Right atrium auricular region (tissue), 2 donors: Measurements from ENCODE around the gene WDR46. TPM values are rescaled to one million over a fixed set of nuclear protein-coding genes. Genes with fewer than 3 reads are reported as not detected.

Experiments used
- DNase-seq: peaks from one replicate; pipeline ENCODE4 v3.0.0-alpha.2; 2019; ENCODE audit warnings: low spot score
- H3K27ac ChIP-seq, 2 donors: fragments of 200-600 bp; sonication (generic); 1 replicate in 1 of 2; 2 replicates in 1 of 2; pipeline ENCODE4 v1.5.1; 2016 to 2019
- H3K27me3 ChIP-seq, 2 donors: fragments of 200-600 bp; sonication (generic); one replicate each; pipeline versions ENCODE4 v1.5.1 to v1.6.0; 2017 to 2019
- H3K36me3 ChIP-seq: fragments of 200-600 bp; sonication (generic); one replicate; pipeline ENCODE4 v1.5.1; 2016
- H3K4me1 ChIP-seq, 2 donors: fragments of 200-600 bp; sonication (generic); one replicate each; pipeline versions ENCODE4 v1.5.1 to v1.6.0; 2017 to 2019
- H3K4me3 ChIP-seq, 2 donors: fragments of 200-600 bp; sonication (generic); 1 replicate in 1 of 2; 2 replicates in 1 of 2; pipeline ENCODE4 v1.5.1; 2017 to 2019; ENCODE audit warnings: mild to moderate bottlenecking in 1 of 2, moderate library complexity in 1 of 2
- H3K9me3 ChIP-seq, 2 donors: fragments of 200-600 bp; sonication (generic); one replicate each; pipeline ENCODE4 v1.5.1; 2019
- total RNA-seq, 2 donors: library from RNA; depleted of rRNA; stranded (reverse); fragments of >200 nt; gene quantifications; one replicate each; pipeline ENCODE4 v1.1.0, GENCODE V29; 2016
- TF ChIP-seq, protein P1 (sequence below), 2 donors: fragments of 200-600 bp; sonication (generic); IDR thresholded peaks; one replicate each; pipeline ENCODE4 v1.5.1; 2019; ENCODE audit warnings: antibody characterized with exemption in 2 of 2

Gene WDR46
- total RNA-seq, 2 donors from 2014 or later = 22.5 to 30.9 TPM

DNA sequence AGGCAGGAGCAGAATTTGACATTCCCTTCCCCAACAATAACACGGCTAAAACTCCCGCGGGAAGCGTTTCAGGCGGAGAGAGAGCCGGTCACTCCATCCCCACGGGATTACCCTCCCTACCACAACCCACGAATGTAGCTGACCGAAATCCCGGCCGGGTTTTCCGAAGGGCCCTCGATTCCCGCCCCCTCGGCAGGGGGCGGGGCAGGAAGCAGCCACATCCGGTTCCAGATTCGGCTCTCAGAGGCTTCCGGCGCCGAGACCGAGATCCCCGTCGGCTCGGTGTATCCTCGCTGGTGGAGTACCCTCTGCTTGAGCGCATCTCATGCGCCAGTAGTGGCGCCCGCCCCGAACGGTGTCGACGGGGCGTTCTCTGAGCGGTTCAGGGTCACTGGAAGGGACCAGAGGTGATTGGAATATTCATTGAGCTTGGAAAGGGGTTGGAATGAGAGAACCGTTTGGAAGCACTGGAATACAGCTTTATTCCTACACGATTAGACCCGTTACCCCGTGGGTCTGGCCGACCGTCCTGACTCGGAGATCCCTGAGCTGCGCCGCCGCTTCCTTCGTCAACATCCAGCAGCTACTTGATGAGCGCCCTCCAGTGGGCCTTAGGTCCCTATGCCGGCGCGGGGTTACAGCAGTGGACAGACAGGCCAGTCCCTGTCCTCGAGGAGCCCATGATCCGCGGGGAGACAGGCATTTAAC, 10.4 kb upstream of the WDR46 start:
- H3K27ac ChIP-seq = peak overlapping the region; percentile 94 to 98
- no peaks in the 10 kb centered on the region for H3K27me3 ChIP-seq
- H3K36me3 ChIP-seq = peaks cover 23% of the 10 kb centered on the region
- TF ChIP-seq, protein P1, sequence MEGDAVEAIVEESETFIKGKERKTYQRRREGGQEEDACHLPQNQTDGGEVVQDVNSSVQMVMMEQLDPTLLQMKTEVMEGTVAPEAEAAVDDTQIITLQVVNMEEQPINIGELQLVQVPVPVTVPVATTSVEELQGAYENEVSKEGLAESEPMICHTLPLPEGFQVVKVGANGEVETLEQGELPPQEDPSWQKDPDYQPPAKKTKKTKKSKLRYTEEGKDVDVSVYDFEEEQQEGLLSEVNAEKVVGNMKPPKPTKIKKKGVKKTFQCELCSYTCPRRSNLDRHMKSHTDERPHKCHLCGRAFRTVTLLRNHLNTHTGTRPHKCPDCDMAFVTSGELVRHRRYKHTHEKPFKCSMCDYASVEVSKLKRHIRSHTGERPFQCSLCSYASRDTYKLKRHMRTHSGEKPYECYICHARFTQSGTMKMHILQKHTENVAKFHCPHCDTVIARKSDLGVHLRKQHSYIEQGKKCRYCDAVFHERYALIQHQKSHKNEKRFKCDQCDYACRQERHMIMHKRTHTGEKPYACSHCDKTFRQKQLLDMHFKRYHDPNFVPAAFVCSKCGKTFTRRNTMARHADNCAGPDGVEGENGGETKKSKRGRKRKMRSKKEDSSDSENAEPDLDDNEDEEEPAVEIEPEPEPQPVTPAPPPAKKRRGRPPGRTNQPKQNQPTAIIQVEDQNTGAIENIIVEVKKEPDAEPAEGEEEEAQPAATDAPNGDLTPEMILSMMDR (IDR thresholded peaks at IDR 0.05) = peak; percentile 68 to 83
- no peaks in the 10 kb centered on the region for H3K9me3 ChIP-seq
- H3K4me3 ChIP-seq = peak overlapping the region; percentile 69 to 78
- DNase-seq = peak; percentile 92
- peaks cover 0 to 30% of the 10 kb centered on the region in 2 donors for H3K4me1 ChIP-seq

DNA sequence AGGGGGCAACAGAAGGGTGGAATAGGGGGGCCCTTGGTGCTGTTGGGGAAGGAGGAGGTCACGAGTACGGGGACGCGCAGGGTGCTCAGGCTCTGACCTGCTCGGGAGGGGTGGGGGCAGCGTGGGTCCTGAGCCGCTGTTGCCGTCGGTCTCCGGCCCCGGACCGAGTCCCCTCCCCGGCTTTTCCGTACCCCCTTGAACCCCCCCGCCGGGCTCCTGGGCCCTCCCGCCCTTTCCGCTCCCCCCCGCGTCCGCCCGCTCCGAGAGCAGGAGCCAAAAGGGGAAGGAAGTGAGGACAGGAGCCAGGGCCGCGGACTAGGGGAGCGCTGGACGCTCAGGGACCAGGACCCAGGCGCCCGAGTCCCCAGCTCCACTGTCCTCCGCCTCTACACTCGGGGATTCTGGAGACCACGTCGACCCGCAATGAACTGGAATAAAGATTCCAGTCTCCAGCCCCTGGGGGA, 9.8 kb upstream of the WDR46 start, which contains the start of gene RGL2:
Gene RGL2 (minus strand): TSS at position 170 of the 464 bp plus-strand sequence. CDS start 332 bp downstream, outside the sequence.
- peak within 1 kb of the TSS; percentile 69 to 78 for H3K4me3 ChIP-seq
- peaks cover 0 to 30% of the 10 kb centered on the region in 2 donors for H3K4me1 ChIP-seq
- TF ChIP-seq, protein P1 (IDR thresholded peaks at IDR 0.05) = no peak
- peak; percentile 79 for DNase-seq
- no peaks in the 10 kb centered on the region for H3K9me3 ChIP-seq
- H3K27ac ChIP-seq = peak within 1 kb of the TSS; percentile 94 to 98
- H3K36me3 ChIP-seq = peaks cover 17% of the 10 kb centered on the region
- H3K27me3 ChIP-seq = no peaks in the 10 kb centered on the region

DNA sequence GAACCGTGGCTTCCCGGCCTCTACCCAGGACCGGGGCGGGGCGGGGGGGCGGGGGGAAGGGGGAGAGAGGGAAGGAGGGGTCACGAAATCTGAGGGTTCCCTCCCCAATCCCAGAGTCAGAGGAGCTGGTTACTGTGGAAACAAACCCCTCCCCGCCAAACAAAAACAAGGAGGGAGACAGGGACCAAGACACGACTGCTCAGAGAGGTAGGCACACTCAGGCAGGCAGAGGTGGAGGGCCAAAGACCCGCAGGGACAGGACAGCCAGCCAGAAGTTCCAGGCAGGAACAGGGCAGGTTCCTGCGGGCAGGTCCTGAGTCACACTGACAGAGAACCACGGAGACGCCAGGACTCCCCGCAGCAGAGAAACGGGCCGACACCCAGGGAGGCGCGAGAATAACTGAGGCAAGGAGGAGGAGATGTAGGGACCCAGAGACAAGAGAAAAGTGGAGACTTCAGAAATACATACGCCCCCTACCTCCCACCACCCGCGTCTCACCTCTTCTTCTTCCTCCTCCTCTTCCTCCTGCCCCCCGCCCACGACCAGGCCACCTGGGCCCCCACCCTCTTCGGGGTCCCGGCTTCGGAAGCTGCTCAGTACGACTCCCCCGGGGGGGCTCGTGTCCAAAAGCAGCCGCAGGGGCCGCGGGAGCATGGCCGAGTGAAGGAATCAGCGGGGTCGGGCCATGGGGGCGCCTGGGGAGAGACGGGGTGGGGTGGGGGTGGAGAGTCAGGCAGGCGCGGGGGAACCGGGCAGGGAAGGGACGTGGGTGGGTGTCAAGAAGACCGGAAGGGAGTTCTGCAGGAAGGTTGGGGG, 9.1 kb upstream of the WDR46 start:
- peak; percentile 81 for DNase-seq
- TF ChIP-seq, protein P1 (IDR thresholded peaks at IDR 0.05) = no peak
- H3K4me3 ChIP-seq = peak overlapping the region; percentile 69 to 78
- H3K27ac ChIP-seq = peak overlapping the region; percentile 94 to 98
- no peaks in the 10 kb centered on the region for H3K9me3 ChIP-seq
- no peaks in the 10 kb centered on the region for H3K27me3 ChIP-seq
- H3K36me3 ChIP-seq = peaks cover 14% of the 10 kb centered on the region
- H3K4me1 ChIP-seq = peaks cover 0 to 30% of the 10 kb centered on the region in 2 donors

DNA sequence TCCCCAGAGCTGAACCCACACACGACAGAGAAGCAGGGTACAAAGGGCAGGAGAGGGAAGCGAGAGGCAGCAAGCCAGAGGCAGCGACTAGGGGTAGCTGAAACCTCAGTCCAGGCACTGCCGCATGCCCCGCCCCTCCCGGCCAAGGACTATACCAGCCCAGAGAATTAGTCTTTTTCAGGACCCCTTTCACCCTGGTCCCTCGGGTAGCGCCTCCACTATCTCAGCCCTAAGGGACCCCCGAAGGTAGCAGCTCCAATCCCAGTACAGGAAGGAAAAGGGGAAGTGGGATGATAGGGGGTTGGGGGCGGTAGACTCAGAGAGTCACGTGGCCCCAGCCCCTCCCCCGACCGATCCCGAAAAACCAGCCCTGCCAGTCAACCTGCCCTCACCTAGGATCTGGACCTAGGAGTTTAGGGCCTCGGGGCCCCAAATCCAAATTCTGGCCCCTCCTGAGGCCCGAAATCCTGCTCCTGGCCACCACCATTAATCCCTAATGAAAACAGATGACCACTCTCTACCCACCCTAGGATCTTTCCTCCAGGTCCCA, 8.4 kb upstream of the WDR46 start:
- Histone ChIP-seq H3K36me3 (peaks cover 15% of the 10 kb centered on the region), H3K27me3 (no peaks in the 10 kb centered on the region), H3K9me3 (no peaks in the 10 kb centered on the region), H3K4me1 (peaks cover 0 to 30% of the 10 kb centered on the region in 2 donors), H3K27ac (peak overlapping the region; percentile 94 to 98), H3K4me3 (peak overlapping the region; percentile 69 to 78)
- no peak for DNase-seq
- TF ChIP-seq, protein P1 (IDR thresholded peaks at IDR 0.05) = no peak

DNA sequence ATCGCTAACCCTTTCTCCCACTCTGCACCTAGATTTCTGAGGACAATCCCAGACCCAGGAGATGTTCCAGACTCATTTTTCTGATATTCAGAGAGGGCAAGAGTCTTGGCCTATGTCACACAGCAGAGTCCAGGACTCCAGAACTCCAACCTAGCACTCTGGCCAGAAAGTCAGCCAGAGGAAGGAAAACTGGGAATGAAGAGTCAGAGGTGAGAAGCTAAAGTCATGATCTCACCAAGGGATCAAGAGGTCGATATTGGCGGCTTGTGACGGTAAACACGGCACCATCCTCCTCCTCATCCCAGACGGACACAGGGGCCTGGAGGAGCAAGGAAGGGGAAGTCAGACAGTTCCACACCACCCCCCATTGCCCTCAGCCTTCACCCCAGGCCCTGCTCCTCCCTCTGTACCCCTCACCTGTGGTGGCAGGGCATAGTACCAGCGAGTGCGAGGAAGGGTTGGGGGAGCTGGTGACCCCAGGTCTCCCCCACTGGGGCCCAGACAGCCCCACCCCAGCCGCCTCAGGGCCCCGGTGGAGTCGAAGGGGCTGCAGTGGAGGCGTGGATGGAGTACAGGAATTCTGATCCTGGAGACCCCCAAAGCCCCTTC, 7.9 kb upstream of the WDR46 start:
- DNase-seq = no peak
- Histone ChIP-seq H3K36me3 (peaks cover 21% of the 10 kb centered on the region), H3K4me3 (peak overlapping the region; percentile 69 to 78)

More for the DNA sequence above, 7.9 kb upstream of the WDR46 start:
- H3K9me3 ChIP-seq = no peaks in the 10 kb centered on the region
- peaks cover 0 to 30% of the 10 kb centered on the region in 2 donors for H3K4me1 ChIP-seq
- TF ChIP-seq, protein P1 (IDR thresholded peaks at IDR 0.05) = no peak
- no peaks in the 10 kb centered on the region for H3K27me3 ChIP-seq
- peak overlapping the region; percentile 94 to 98 for H3K27ac ChIP-seq
